HG03571 (cell line): Measurements from ENCODE around the gene FGFR2.

ENCODE experiments used
- ATAC-seq: cut with Tn5 transposase; IDR thresholded peaks from one replicate; pipeline ENCODE4 v1.9.1; 2021; ENCODE audit not compliant: unreplicated experiment

The FGFR2 gene

GRCh38 chr10:121497513-121498470, 100.5 kb downstream of the FGFR2 start:
- ATAC-seq: no peak

- ATAC-seq: no peak
These were observed 102.5 kb downstream of the FGFR2 start for GRCh38 chr10:121495719-121496118.

GRCh38 chr10:121494296-121494695, 103.9 kb downstream of the FGFR2 start:
- no peak for ATAC-seq

- ATAC-seq: no peak
These were observed 104.7 kb downstream of the FGFR2 start for GRCh38 chr10:121493521-121493920.

GRCh38 chr10:121490871-121491519, 107.2 kb downstream of the FGFR2 start:
- no peak for ATAC-seq

- ATAC-seq: no peak
These were observed 112.7 kb downstream of the FGFR2 start for GRCh38 chr10:121485436-121486139.

GRCh38 chr10:121484816-121485215, 113.4 kb downstream of the FGFR2 start:
- ATAC-seq: no peak

- no peak for ATAC-seq
These were observed 113.8 kb downstream of the FGFR2 start for GRCh38 chr10:121484401-121484800.

- no peak for ATAC-seq
These were observed 117.1 kb downstream of the FGFR2 start for GRCh38 chr10:121481180-121481579.

- no peak for ATAC-seq
These were observed 119.7 kb downstream of the FGFR2 start for GRCh38 chr10:121478556-121478955.

- no peak for ATAC-seq
These were observed 128.2 kb downstream of the FGFR2 start for GRCh38 chr10:121469797-121470606.

GRCh38 chr10:121468726-121469125, 129.5 kb downstream of the FGFR2 start:
- no peak for ATAC-seq

GRCh38 chr10:121466424-121466823, 131.8 kb downstream of the FGFR2 start:
- no peak for ATAC-seq

- ATAC-seq: no peak
These were observed 133.0 kb downstream of the FGFR2 start for GRCh38 chr10:121465215-121465614.

GRCh38 chr10:121464517-121464916, 133.7 kb downstream of the FGFR2 start:
- ATAC-seq: no peak

GRCh38 chr10:121462955-121463354, 135.3 kb downstream of the FGFR2 start:
- no peak for ATAC-seq

- ATAC-seq: no peak
These were observed 136.0 kb downstream of the FGFR2 start for GRCh38 chr10:121462281-121462680.

GRCh38 chr10:121461307-121461706, 136.9 kb downstream of the FGFR2 start:
- ATAC-seq: no peak

GRCh38 chr10:121460733-121461132, 137.5 kb downstream of the FGFR2 start:
- ATAC-seq: no peak

GRCh38 chr10:121459622-121460453, 138.4 kb downstream of the FGFR2 start:
- ATAC-seq: no peak
